Measurements from ENCODE around the gene HK3. TPM values are rescaled to one million over a fixed set of nuclear protein-coding genes. Genes with fewer than 3 reads are reported as not detected.

HK3 gene
- total RNA-seq, 1 donor = not detected

- H3K4me3 ChIP-seq (ENCODE audit: low read depth, low read length) = no peak overlapping the region
- no peak for DNase-seq (ENCODE audit: low read depth)
- TF ChIP-seq, protein P1, sequence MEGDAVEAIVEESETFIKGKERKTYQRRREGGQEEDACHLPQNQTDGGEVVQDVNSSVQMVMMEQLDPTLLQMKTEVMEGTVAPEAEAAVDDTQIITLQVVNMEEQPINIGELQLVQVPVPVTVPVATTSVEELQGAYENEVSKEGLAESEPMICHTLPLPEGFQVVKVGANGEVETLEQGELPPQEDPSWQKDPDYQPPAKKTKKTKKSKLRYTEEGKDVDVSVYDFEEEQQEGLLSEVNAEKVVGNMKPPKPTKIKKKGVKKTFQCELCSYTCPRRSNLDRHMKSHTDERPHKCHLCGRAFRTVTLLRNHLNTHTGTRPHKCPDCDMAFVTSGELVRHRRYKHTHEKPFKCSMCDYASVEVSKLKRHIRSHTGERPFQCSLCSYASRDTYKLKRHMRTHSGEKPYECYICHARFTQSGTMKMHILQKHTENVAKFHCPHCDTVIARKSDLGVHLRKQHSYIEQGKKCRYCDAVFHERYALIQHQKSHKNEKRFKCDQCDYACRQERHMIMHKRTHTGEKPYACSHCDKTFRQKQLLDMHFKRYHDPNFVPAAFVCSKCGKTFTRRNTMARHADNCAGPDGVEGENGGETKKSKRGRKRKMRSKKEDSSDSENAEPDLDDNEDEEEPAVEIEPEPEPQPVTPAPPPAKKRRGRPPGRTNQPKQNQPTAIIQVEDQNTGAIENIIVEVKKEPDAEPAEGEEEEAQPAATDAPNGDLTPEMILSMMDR (IDR thresholded peaks at IDR 0.05; ENCODE audit: insufficient read depth, low read depth, low read length) = no peak
Measured at GRCh38 chr5:176918613-176919012, 19.5 kb upstream of the HK3 start.

GRCh38 chr5:176916337-176916736, 17.2 kb upstream of the HK3 start:
- no peak overlapping the region for H3K4me3 ChIP-seq (ENCODE audit: low read depth, low read length)
- TF ChIP-seq, protein P1 (IDR thresholded peaks at IDR 0.05; ENCODE audit: insufficient read depth, low read depth, low read length) = no peak
- DNase-seq (ENCODE audit: low read depth) = no peak

DNA sequence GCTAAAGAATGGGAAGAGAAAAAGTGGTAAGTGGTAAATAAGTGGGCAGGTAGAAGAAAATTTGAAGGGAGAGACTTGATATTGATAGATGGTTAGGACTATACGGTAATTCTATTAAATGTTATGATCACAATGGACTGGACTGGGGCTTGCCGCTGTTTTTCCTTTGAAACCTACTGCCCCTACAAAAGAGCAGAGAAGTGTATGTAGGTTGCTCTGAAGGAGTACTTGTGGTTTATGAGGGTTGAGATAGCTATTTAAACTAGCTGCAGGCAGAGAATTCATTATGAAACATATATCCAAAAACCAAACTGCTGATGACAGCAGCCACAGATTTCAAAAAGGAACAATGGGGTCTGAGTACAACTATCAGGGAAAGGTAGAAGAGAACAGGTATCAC, 16.8 kb upstream of the HK3 start:
- no peak overlapping the region for H3K4me3 ChIP-seq (ENCODE audit: low read depth, low read length)
- TF ChIP-seq, protein P1 (IDR thresholded peaks at IDR 0.05; ENCODE audit: insufficient read depth, low read depth, low read length) = no peak
- no peak for DNase-seq (ENCODE audit: low read depth)

GRCh38 chr5:176912115-176912514, 13.0 kb upstream of the HK3 start:
- H3K4me3 ChIP-seq (ENCODE audit: low read depth, low read length) = no peak overlapping the region
- DNase-seq (ENCODE audit: low read depth) = peak; percentile 91
- TF ChIP-seq, protein P1 (IDR thresholded peaks at IDR 0.05; ENCODE audit: insufficient read depth, low read depth, low read length) = no peak

DNA sequence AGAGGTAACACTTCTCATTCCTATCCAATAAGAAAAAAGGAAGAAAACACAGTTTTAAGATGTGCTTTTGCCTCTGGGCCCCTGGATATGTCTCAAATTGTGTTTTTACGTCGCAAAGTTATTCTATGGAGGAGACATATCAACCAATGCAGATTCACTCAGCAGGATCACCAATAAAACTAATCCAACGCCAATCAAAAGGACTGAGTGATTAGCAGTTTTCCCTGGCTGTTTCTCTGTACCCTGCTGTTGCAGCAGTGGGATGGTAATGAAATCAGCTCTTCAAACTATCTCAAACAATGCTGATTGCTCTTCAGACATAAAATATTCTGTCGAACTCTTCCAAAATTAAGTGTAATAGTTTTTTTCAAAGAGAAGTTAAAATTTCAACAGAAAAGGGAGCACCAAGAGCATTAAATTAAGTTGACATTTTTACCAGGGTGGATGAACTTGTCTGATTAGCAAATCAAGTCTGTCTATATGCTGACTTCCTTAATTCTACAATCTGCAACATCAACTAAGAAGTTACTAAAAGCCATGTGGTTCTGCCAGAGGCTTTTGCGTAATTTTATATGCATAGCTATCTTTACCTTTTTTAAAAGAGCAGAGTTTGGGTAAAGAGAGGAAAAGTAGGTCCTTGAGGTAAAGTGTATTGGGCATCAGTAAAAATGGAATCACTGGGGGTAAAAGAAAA, 9.7 kb upstream of the HK3 start:
- no peak for DNase-seq (ENCODE audit: low read depth)
- TF ChIP-seq, protein P1 (IDR thresholded peaks at IDR 0.05; ENCODE audit: insufficient read depth, low read depth, low read length) = no peak
- no peak overlapping the region for H3K4me3 ChIP-seq (ENCODE audit: low read depth, low read length)

GRCh38 chr5:176906796-176907195, 7.7 kb upstream of the HK3 start:
- TF ChIP-seq, protein P1 (IDR thresholded peaks at IDR 0.05; ENCODE audit: insufficient read depth, low read depth, low read length) = no peak
- no peak overlapping the region for H3K4me3 ChIP-seq (ENCODE audit: low read depth, low read length)

DNA sequence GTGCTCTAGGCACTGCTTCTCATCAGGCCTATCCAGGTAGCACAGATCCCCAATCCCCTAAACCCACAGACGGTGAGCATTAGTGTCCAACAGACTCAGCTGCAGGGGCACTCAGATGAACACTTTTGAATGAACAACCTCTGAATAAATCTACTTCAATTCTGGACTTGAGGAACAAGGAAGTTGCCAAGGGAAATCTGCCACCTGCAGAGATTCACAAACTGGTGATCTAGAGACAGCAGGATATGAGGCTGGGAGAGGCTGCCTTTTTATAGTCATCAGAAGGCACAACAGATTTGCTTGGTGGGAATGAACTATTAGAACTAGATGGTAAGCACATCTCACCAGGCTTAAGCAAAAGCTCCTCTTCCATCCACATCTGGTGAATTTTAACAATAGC, 7.0 kb upstream of the HK3 start:
- no peak for DNase-seq (ENCODE audit: low read depth)
- TF ChIP-seq, protein P1 (IDR thresholded peaks at IDR 0.05; ENCODE audit: insufficient read depth, low read depth, low read length) = no peak
- H3K4me3 ChIP-seq (ENCODE audit: low read depth, low read length) = no peak overlapping the region

More at GRCh38 chr5:176906796-176907195, 7.7 kb upstream of the HK3 start:
- DNase-seq (ENCODE audit: low read depth) = no peak

Measured in fibroblast of villous mesenchyme (primary cell).